Esophagus (tissue), 2 donors: ENCODE results near the gene IDH3A. TPM values are rescaled to one million over a fixed set of nuclear protein-coding genes. Genes with fewer than 3 reads are reported as not detected.

Source experiments
- H3K27ac ChIP-seq, 2 donors: one replicate each; pipeline ENCODE4 v1.5.1; 2013; ENCODE audit warnings: low read depth in 2 of 2, mild to moderate bottlenecking in 2 of 2, inconsistent platforms in 1 of 2, low read length in 1 of 2, moderate library complexity in 1 of 2
- H3K27me3 ChIP-seq, 2 donors: one replicate each; pipeline ENCODE4 v1.6.1; 2013; ENCODE audit warnings: low read length in 2 of 2, control low read depth in 1 of 2, mild to moderate bottlenecking in 1 of 2; ENCODE audit not compliant: insufficient read depth in 2 of 2, control insufficient read depth in 1 of 2
- H3K36me3 ChIP-seq, 2 donors: one replicate each; pipeline ENCODE4 v1.6.1; 2013; ENCODE audit warnings: low read length in 1 of 2; ENCODE audit not compliant: control insufficient read depth in 2 of 2, insufficient read depth in 2 of 2
- H3K4me1 ChIP-seq, 2 donors: one replicate each; pipeline ENCODE4 v1.6.1; 2013; ENCODE audit warnings: low read length in 1 of 2; ENCODE audit not compliant: control insufficient read depth in 2 of 2, insufficient read depth in 2 of 2
- H3K4me3 ChIP-seq, 2 donors: one replicate each; pipeline ENCODE4 v1.5.1; 2013; ENCODE audit warnings: low read length in 2 of 2, mild to moderate bottlenecking in 2 of 2, low read depth in 1 of 2, moderate library complexity in 1 of 2
- H3K9me3 ChIP-seq, 2 donors: one replicate each; pipeline ENCODE4 v1.6.1; 2013; ENCODE audit warnings: mild to moderate bottlenecking in 2 of 2, low read depth in 1 of 2, low read length in 1 of 2, moderate library complexity in 1 of 2; ENCODE audit not compliant: control insufficient read depth in 2 of 2, insufficient read depth in 1 of 2
- WGBS, 2 donors: extraction: QIAGEN DNeasy Blood & Tissue Kit; methylation state at CpG; one replicate each; pipeline ENCODE4 v1.1.7; 2013; 5-methylcytosine and 5-hydroxymethylcytosine counted together
- polyA plus RNA-seq, 2 donors: library from polyadenylated mRNA; stranded (reverse); fragments of 200-250 nt; gene quantifications; one replicate each; pipeline ENCODE4 v1.2.3, GENCODE V29; 2013
- donor health status: healthy with polysubstance abuse.
- donor health status: Bipolar disorder and iron deficiency.

IDH3A gene
- polyA plus RNA-seq, 2 donors: 20.0 to 37.6 TPM

DNA sequence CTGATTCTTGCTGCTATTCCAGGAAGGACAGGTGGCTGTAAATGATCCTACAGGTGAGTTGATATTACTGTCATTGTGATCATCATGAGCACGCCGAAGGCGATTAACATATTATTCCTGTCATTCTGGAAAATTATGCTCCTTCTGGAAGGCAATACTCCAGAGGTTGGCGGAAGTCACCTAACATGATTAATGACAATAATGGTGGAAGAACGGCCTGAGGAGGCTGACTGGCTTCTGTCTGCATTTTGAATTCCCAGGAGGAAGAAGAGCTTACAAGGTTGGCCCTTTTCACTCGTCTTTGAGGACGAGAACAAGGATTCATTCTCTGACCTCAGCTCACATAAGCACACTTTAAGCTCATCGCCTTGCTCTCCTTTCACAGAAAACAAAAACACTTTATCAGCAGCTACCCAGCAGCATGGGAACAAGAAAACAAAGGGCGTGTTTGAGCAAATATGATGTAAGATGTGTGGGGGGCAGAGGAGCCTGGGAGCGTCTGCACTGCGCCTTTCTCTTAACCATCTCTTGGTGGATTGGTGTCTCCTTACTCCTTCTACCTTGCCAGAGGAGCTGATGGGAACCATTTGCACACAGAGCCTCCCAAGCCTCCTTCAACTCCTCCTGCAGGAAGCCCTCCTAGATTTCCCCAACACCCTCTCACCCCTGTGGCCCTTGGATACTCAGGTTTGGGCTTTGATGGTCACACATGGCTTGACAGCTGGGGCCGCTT lies 62.2 kb downstream of the IDH3A start:
- H3K9me3 ChIP-seq: no peaks in the 10 kb centered on the region
- H3K27ac ChIP-seq: peak overlapping the region in 1 of 2 donors; percentile 17
- H3K4me1 ChIP-seq: peaks cover 21 to 42% of the 10 kb centered on the region in 2 donors
- H3K4me3 ChIP-seq: no peak overlapping the region
- no peaks in the 10 kb centered on the region for H3K27me3 ChIP-seq
- 71 to 77% methylated on average over 12 of the region's 12 CpGs for WGBS, 2 donors
- H3K36me3 ChIP-seq: no peaks in the 10 kb centered on the region

DNA sequence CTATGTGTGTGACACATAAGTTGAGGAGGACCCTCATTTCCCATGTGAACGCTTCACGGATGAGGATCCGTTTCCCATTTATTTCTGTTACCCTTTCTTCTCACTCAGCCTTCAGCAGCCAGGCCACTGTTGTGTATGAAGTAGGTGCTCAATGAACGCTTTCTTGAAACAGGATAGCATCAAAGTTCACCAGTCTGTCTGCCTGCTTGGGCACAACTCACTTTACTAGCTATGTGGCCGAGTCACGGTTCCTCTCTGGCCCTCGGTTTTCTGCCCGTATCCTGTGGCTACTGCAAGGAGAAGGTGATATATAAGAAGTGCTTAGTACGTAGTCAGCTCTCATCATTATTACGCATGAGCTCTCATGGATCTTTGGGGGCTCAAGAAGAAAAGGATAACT lies 62.8 kb downstream of the IDH3A start:
- H3K9me3 ChIP-seq: no peaks in the 10 kb centered on the region
- H3K27me3 ChIP-seq: no peaks in the 10 kb centered on the region
- H3K36me3 ChIP-seq: no peaks in the 10 kb centered on the region
- H3K27ac ChIP-seq: no peak overlapping the region
- no peak overlapping the region for H3K4me3 ChIP-seq
- 90 to 91% methylated on average over 10 of the region's 10 CpGs for WGBS, 2 donors
- peaks cover 24 to 45% of the 10 kb centered on the region in 2 donors for H3K4me1 ChIP-seq

DNA sequence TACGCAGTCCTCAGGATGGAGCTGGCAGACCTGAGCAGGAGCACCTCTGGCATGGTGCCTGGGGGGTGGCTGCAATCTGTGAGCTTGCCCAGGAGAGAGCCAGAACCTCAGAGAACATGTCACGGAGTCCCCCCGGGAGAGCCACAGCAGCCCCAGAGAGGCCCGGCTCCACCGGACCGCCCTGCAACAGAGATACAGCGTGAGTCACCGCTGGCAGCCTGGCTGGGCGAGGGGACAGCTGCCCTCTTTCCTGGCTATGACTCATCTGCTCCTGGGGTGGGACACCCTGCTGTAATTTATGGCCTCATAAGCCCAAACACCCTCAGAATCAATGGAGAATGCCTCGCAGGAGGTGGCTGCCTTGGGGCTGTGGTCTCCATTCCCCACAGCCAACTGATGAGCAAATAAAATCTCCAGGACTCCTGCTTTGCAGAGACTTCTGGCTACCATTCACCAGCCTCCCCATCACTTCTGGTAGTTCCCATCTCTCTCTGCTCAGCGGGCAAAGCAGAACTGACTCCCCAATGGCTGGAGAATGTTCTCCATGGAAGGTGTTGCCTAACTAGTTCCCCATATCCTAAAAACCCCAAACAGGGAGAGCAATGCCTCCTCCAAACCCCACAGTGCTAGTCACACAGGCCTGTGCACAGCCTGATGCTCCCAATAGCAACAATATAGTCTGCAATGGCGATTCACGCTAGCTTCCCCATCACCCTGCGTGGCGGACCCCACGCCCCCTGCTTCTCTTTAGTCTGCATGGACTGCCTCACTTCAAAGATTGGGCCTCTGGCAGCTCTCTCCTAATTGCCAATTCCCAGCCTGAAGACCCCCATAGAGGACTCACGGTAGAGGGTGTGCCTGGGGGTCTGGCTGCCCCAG lies 63.6 kb downstream of the IDH3A start:
- Histone ChIP-seq H3K36me3 (no peaks in the 10 kb centered on the region), H3K4me3 (no peak overlapping the region), H3K9me3 (no peaks in the 10 kb centered on the region), H3K4me1 (peaks cover 24 to 45% of the 10 kb centered on the region in 2 donors), H3K27me3 (no peaks in the 10 kb centered on the region), H3K27ac (peak overlapping the region in 1 of 2 donors; percentile 25)
- WGBS, 2 donors: 54 to 55% methylated on average over 17 of the region's 17 CpGs

GRCh38 chr15:78213425-78213750 lies 64.2 kb downstream of the IDH3A start:
- Histone ChIP-seq H3K4me3 (no peak overlapping the region), H3K27ac (peak overlapping the region in 1 of 2 donors; percentile 8), H3K27me3 (no peaks in the 10 kb centered on the region), H3K9me3 (no peaks in the 10 kb centered on the region), H3K36me3 (no peaks in the 10 kb centered on the region), H3K4me1 (peaks cover 24 to 45% of the 10 kb centered on the region in 2 donors)
- 55 to 77% methylated on average over 6 of the region's 6 CpGs for WGBS, 2 donors

GRCh38 chr15:78213956-78214355 lies 64.8 kb downstream of the IDH3A start:
- Histone ChIP-seq H3K4me3 (no peak overlapping the region), H3K4me1 (peaks cover 24 to 44% of the 10 kb centered on the region in 2 donors), H3K36me3 (no peaks in the 10 kb centered on the region), H3K27ac (peak overlapping the region in 1 of 2 donors; percentile 8), H3K9me3 (no peaks in the 10 kb centered on the region), H3K27me3 (no peaks in the 10 kb centered on the region)
- 85 to 88% methylated on average over 4 of the region's 4 CpGs for WGBS, 2 donors

DNA sequence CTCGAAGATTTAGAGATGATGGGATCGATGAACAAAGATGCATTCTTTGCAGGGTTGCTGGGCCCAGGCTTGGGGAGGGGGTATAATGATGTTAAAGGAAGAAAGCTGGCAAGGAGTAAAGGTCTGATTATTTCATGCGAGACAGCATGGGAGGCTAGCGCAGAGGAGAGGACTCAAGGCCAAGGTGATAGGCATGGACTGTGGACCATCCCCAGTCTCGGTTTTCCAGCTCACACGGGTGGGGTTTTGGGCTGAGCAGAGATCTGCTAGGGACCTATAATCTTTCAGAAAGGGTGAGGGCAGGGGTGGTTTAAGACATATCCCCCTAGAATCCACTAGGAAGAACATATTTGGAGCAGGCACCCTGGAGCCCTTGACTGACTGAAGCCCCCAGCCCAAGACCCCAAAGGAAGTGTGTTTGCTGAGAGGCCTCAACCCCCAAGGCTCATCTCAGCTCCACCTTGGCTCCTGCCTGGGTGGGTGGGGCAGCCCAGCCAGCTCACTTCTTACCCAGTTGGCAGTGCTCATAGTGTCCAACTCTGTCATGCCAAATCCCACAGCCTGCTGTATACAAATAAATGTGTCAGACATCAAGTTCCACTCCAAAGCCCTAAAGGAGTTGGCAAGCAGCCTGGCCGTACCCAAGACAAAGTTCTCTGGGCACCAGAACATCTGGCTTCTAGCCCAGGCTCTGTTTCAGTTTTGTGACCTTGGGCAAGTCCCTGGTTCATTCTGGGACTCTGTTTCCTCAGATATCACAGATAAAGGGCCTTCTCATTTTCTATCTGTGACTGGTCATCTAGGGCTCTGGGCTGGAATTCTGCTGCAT lies 67.3 kb downstream of the IDH3A start:
- no peaks in the 10 kb centered on the region for H3K9me3 ChIP-seq
- no peaks in the 10 kb centered on the region for H3K36me3 ChIP-seq
- 55 to 63% methylated on average over 7 of the region's 7 CpGs for WGBS, 2 donors
- peaks cover 17 to 30% of the 10 kb centered on the region in 2 donors for H3K4me1 ChIP-seq
- no peak overlapping the region for H3K4me3 ChIP-seq
- H3K27me3 ChIP-seq: no peaks in the 10 kb centered on the region
- H3K27ac ChIP-seq: peak overlapping the region in 1 of 2 donors; percentile 61

DNA sequence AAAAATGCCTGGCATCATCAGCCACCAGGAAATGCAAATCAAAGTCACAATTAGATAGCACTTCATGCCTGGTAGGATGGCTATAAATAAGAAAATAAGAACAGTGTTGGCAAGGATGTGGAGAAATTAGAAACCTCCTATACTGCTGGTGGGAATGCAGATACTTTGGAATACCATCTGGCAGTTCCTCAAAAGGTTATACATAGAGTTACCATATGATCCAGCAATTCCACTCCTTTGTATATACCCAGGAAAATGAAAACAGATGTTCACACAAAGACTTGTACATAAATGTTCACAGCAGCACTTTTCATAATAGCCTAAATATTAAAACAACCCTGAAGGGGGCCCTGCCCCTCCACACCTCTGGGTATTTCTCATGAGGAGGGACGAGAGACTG lies 71.6 kb downstream of the IDH3A start:
- Histone ChIP-seq H3K9me3 (no peaks in the 10 kb centered on the region), H3K4me3 (no peak overlapping the region), H3K27me3 (no peaks in the 10 kb centered on the region), H3K4me1 (peaks cover 5 to 9% of the 10 kb centered on the region in 2 donors), H3K36me3 (no peaks in the 10 kb centered on the region), H3K27ac (no peak overlapping the region)
- 83 to 93% methylated on average over 1 of the region's 1 CpG for WGBS, 2 donors

Other genes starting within 250 kb of the IDH3A start
- gene TBC1D2B, start 71.7 kb upstream of the IDH3A start, polyA plus RNA-seq: 1 to 10 TPM; 5.1 to 7.0 TPM
- not detected for gene SH2D7, start 56.8 kb upstream of the IDH3A start, polyA plus RNA-seq
- 1 to 10 TPM in 1 of 2 donors, under 1 TPM in 1; 0.49 to 2.6 TPM for gene CIB2, start 17.9 kb upstream of the IDH3A start, polyA plus RNA-seq
- under 1 TPM; 0.10 to 0.11 TPM for gene ACSBG1, start 85.2 kb downstream of the IDH3A start, polyA plus RNA-seq
- 10 to 100 TPM; 11.8 to 14.6 TPM for gene DNAJA4, start 115.2 kb downstream of the IDH3A start, polyA plus RNA-seq
- 10 to 100 TPM; 29.4 to 53.3 TPM for gene SKIC8, start 150.2 kb downstream of the IDH3A start, polyA plus RNA-seq
- gene CRABP1, start 191.0 kb downstream of the IDH3A start, polyA plus RNA-seq: under 1 TPM in 1 of 2 donors, not detected in 1; 0.11 TPM